Suppressor macrophage treated with lipopolysaccharide for 4 hours (primary cell): ENCODE results near the gene HNRNPDL.
"Not testable (repeated sequence)": the region's sequence is repeated elsewhere in the genome, so short reads cannot be mapped to it uniquely, and the experiment has no call there.

ENCODE experiments used
- DNase-seq: peaks from one replicate; pipeline ENCODE4 v3.0.0-alpha.2; 2020

Gene HNRNPDL

DNA sequence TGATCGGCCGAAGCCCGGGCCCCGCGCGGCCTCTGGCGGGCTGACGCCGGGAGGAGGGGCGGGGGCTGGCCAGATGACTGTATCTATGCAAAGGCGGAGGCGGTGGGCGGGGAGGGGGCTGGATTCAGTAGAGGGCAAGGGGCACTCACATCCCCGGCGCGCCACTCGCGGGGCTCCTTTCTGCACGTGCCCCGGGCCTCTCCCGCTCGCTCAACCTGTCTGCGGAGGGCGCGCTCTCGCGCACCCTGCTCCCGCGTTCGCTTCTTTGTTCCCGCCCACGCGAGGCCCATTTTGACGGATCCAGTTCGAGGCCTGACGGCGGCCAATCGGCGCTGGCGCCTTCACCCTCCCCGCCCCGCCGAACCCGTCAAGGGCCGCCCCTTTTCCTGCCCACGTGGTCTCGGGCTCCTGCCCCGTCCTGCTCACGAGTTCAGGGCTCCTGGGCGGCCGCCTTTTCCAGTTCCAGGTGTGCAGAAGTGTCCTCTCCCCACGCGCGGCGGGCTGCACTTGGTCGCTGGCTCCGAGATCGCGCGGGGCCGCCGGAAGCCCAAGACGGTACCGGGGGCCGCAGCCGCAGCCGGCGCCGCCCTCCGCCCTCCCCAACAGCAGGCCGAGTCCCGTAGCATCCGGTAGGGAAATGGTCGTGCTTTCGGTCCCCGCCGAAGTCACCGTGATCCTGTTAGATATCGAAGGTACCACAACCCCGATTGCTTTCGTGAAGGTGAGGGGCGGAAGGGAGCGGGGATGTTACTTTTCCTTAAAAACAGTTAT is at the start of gene HNRNPDL, which contains the start of gene ENOPH1:
Gene HNRNPDL, minus strand, starts transcription at position 270 of the 771 bp plus-strand sequence. CDS start 772 bp downstream, outside the sequence.
Gene ENOPH1, plus strand, starts transcription at position 398 of the 771 bp plus-strand sequence. Its CDS starts 240 bp downstream, at position 638.
- DNase-seq: peak; percentile 99

DNA sequence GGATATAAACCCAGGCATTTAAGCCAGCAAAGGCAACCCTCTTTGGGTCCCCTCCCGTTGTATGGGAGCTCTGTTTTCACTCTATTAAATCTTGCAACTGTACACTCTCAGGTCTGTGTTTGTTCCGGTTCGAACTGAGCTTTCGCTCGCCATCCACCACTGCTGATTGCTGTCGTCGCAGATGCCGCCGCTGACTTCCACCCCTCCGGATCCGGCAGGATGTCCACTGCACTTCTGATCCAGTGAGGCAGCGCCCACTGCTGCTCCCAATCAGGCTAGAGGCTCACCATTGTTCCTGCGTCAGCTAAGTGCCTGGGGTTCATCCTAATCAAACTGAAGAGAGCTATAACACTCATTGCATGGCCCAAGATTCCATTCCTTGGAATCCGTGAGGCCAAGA is 49.3 kb upstream of the HNRNPDL start:
- no peak for DNase-seq

DNA sequence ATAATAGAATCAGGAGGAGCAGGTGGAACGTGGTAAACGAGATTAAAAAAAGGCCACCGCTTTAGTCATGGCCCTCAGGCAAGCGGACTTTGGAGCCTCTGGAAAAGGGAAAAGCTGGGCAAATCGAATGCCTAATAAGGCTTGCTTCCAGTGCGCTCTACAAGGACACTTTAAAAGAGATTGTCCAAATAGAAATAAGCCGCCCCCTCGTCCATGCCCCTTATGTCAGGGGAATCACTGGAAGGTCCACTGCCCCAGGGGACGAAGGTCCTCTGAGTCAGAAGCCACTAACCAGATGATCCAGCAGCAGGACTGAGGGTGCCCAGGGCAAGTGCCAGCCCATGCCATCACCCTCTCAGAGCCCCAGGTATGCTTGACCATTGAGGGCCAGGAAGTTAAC is 47.2 kb upstream of the HNRNPDL start:
- not testable (repeated sequence) for DNase-seq

DNA sequence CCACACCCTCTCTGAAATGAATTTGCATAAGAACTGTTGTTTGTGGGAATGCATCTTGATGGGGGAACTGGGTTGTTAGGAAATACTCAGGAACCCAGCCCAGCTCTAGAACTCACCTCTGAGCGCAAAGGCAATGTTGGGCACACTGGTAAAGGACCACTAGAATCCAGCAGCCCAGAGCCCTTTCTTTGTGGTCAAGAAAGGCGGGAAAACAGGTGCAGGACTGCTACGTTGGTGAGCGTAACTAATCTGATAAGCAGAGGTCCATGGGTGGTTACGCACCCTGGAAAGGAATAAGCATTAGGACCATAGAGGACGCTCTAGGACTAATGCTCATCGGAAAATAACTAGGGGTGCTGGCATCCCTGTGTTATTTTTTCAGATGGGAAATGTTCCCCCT is 45.7 kb upstream of the HNRNPDL start:
- not testable (repeated sequence) for DNase-seq

DNA sequence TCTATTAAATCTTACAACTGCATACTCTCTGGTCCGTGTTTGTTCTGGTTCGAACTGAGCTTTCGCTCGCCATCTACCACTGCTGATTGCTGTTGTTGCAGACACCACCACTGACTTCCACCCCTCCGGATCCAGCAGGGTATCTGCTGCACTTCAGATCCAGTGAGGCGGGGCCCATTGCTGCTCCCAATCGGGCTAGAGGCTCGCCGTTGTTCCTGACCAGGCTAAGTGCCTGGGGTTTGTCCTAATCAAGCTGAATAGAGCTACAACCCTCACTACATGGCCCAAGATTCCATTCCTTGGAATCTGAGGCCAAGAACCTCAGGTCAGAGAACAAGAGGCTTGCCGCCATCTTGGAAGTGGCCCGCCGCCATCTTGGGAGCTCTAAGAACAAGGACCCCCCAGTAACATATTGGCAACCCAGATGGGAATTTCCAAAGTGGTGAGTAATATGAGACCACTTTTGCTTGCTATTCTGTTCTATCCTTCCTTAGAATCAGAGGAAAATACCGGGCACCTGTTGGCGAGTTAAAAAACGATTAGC is 43.4 kb upstream of the HNRNPDL start:
- no peak for DNase-seq

DNA sequence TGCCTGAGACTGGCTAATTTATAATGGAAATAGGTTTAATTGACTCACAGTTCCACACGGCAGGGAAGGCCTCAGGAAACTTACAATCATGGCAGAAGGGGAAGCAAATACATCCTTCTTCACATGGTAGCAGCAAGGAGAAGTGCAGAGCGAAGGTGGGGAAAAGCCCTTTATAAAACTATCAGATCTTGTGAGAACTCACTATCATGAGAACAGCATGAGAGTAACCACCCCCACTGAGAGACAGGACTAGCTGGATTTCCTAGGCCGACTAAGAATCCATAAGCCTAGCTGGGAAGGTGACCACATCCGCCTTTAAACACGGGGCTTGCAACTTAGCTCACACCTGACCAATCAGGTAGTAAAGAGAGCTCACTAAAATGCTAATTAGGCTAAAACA is 42.8 kb upstream of the HNRNPDL start:
- not testable (repeated sequence) for DNase-seq

DNA sequence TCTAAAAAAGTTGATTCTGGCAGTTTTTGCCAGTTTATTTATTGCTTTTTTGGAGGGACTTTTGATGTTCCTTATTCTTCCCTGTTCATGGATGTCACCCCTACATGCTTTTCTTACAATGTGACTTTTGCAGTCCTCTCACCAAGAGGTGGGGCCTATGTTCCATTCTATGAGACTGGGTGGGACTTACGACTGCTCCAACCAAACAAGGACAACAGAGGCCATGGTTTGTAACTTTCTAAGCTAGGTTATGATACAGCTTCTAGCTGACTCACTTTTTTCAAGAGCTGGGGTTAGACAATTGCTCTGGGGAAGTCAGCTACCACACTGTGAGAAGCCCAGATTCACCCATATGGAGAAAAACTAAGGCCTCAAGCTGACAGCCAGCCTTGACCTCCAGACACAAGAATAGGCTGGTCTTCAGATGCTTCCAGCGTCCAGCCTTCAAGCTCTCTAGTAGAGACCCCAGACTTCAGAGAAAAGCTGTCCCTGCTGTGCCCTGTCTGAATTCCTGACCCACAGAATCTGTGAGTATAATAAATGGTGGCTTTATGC is 39.6 kb upstream of the HNRNPDL start:
- peak; percentile 3 for DNase-seq

DNA sequence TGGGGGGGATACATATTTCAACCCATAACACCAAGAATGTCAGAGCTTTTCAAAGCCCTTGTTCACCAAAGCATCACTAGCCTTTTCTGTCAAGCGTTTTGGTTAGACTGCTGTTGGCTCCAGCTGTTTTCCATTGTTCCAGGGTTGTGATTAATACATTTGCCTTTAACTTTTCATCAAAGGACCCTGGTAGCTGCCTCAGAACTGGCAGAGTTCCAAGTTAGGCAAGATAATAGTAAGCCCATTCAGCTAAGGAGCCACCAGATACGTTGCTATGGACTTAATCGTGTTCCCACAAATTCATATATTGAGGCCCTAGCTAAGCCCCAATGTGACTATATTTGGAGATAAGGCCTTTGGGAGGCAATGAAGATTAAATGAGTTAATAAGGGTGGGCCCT is 37.2 kb upstream of the HNRNPDL start:
- DNase-seq: no peak

DNA sequence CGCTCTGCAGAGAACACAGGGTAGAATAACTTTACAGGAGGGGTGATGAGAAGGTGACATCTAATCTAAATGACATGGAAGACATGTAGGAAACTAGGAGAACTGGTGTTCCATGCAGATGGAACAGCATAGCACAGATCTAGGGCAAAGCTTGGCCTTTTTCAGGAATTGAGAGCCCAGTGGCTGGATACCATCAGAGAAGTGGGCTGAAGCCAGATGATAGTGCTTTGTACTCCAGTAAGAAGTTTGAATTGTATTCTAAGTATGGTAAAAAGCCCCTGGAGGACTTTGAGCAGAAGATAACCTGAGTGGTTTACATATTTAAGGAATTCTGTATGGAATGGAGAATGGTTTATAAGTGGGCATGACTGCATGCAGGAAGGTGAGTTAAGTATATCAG is 33.0 kb upstream of the HNRNPDL start:
- no peak for DNase-seq

DNA sequence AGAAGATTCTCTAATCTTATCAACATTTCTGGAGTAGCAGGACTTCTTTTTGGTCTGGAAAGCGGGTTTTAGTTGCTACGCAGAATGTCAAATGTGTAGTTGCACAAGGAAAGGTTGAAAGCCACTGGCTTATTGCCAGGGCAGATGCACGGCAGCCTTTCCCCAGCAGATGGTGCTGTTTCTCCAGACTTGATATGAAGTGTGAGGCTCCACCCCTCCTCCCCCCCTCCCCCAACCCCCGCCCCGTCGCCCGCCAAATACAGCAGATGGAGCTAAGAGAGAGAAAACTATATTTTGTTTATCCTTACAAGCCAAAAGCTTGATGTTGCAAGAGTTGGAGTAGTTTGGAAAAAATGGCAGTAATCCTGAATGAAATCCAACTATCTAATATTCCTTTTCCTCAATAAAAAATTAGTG is 32.2 kb upstream of the HNRNPDL start:
- peak; percentile 90 for DNase-seq

DNA sequence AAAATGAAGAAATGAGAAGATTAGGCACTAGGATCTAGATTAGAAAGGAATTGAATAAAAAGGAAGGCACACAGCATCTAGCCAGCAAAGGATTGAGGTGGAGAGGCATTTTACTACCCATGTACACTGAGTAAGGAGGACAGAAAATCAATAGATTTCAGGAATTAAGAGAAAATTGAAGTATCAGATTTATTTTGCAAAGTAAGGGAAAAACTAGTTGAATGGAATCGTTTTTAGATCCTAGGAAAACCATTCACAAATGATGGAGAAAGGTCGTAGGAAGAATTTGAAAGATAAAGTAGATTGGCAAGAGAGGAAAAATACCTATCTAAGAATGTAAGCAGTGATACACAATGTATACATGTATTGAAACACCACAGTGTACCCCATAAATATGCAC is 31.4 kb upstream of the HNRNPDL start:
- DNase-seq: no peak

DNA sequence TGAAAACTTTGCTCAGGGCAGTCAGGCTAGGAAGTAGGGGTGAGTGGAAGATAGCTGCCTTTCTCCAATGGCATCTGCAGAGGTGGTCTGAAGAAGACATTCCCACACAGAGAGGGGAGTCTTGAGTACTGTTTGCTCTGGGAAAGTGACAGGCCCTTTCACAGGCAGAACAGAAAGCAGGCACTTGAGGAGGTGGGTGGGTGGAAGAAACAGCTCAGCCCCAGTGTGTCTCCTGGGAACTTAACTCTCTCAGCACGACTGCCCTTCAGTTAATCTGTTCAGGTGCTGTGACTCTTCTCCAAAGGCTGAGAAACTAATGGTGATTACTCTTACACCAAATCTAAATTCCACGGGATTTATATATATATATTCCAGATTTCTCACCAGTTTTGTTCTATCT is 28.5 kb upstream of the HNRNPDL start:
- DNase-seq: no peak

DNA sequence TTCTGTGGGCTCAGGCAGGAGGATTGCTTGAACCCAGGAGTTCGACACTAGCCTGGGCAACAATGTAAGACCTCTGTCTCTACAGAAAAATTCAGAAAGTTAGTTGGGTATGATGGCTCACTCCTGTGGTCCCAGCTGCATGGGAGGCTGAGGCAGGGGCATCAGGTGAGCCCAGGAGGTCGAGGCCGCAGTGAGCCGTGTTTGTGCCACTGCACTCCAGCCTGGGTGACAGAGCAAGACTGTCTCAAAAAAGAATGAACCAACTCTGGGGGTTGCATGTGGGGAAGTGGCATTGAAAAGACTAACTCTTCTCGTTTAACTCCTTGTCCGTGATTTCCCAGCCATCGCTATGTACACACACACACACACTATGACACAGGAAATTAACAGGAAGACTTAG is 27.0 kb upstream of the HNRNPDL start:
- DNase-seq: no peak

DNA sequence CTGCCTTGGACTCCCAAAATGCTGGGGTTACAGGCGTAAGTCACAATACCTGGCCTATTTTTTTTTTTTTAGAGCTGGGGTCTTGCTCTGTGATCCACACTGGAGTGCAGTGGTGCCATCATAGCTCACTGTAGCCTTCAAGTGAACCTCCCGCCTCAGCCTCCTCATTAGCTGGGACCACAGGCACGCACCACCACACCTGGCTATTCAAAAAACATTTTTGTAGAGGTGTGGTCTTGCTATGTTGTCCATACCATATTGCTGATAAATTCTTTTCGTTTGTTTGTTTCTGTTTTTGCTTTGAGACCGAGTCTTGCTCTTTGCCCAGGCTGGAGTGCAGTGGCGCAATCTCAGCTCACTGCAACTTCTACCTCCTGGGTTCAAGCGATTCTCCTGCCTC is 21.8 kb upstream of the HNRNPDL start:
- no peak for DNase-seq

DNA sequence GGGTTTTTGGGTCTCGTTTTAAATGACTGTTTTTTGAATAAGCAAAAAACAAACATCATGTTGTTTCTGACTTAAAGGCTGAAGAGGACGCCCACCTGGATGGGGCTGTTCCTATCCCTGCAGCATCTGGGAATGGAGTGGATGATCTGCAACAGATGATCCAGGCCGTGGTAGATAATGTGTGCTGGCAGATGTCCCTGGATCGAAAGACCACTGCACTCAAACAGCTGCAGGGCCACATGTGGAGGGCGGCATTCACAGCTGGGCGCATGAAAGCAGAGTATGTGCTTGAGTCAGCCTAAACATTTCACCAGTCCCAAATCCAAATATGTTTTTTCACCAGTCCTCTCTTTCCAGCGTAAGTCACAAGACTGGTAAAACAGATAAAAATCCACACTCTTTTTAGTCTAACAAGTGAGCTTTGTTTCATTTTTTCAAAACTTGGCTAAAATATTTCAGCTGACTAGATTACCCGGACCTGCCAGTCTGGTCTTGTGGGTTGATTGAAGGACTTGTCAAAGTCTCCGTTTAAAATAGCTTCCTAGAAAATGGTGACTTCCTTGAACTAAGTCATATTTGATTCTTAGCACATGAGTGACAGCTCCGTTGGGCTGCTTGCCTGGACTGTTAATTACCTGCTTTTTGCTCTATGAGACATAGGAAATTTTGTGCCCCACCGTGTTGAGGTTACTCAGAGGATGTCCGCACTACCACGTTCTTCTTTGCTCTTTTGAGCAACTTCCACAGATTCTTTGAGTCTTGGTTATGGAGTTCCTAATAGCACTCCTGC is 20.9 kb upstream of the HNRNPDL start:
- no peak for DNase-seq

DNA sequence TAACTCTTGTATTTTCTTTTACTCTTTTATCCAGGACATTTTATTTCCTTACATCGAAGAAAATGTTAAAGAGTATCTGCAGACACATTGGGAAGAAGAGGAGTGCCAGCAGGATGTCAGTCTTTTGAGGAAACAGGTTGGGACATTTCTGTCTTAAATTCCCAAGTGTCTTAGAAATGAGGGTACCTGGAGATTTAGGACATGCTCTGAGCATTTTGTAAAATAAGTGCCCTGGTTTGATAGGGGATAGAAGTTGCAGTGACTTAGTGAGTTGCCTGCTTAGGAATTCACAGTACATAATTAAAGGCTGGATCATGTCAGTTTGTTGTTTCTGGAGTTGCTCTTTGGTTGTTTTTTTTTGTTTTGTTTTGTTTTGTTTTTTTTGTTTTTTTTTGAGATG is 17.6 kb upstream of the HNRNPDL start:
- DNase-seq: no peak

DNA sequence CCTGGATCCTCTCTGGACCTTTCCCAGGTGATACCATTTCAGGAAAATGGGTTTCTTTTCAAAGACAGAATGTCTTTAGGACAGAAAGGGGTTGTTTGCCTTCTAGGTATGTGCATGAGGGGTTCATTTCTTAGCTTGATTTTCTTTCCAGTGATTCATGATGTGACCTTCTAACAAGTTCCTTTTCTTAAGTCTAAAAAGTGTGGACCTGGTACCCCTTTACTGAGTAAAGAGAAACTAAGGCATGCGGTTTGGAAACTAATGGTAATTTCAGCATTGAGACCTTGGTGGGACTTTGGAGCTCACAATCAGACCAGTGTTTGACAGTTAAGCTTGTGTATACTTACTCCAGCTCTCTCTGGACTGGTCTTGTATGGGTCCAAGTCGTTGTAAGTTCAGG is 8.8 kb upstream of the HNRNPDL start:
- no peak for DNase-seq

DNA sequence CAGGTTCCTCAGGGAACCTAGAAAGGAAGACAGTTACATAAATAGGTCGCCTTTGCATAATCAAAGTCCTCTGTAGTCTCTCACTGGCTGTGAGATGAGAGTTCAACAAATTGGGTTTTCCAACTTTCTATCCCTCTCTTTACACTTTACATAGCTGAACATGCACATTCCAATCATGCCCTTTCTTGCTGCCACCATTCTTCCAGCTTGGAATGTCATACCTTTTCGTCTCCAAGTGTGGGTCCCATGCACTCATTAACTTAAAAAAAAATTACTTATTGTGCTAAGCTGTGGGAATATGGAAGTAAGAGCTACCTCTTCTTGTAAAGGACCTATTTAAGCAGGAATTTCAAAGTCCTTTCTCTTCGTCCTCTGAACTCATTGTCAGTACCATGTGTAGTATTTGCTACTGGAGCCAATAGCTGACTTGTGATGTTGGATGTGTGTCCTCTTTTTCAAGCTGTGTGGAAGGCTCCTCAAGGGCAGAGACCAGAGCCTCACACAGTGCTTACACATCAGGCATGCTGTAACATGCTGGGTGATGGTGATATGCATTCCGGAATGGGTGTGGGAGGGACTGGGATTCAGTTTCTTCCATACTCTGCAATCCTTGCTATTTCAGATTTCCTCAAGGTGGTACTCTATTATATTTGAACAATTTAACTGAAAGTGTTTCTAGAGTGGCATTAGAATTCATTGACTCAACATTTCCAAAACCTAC is 7.2 kb upstream of the HNRNPDL start:
- DNase-seq: no peak

DNA sequence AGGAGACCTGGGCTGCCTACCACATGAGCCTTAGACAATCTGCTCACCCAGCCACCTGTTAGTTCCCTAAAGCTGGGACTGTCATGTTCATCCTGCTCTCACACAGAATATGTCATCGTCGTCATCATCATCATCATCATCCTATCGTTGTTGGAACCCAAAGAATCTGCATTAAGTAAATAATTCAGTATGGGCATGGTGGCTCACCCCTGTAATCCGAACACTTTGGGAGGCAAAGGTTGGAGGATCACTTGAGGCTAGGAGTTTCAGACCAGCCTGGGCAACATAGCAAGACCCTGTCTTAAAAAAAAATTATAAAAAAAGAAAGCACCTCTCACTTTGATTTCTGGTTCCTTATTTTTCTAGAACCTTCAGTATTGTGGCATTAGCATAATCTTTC is 6.5 kb upstream of the HNRNPDL start:
- no peak for DNase-seq

DNA sequence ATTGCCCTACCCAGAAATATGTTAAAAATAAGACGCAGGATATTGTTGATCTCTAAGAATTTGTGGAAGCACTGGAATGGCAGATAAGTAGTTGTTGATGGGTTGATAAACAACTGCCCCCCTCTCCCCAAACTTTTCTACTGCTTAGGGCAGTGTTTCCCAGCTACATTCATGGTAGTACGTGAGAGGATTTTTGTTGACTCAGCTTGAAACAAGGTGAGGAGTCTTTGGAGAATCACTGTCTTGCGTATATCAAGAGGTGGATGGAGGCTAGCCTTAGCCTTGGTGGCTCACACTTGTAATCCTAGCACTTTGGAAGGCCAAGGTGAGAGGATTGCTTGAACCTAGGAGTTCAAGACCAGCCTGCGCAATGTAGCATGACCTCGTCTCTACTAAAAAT is 5.9 kb upstream of the HNRNPDL start:
- no peak for DNase-seq

DNA sequence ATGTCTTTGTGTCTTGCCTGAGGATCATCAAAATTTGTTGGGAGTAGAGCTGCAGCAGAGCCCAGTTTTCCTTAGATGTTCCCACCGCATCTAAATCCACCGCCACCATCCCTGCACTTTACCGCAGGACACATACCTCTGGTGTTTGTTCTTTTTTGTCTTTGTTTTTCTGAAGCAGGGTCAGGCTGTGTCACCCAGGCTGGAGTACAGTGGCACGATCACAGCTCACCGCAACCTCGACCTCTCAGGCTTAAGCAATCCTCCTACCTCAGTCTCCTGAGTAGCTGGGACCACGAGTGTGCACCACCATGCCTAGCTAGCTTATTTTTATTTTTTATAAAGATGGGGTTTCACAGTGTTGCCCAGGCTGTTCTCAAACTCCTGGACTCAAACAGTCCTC is 4.7 kb upstream of the HNRNPDL start:
- DNase-seq: no peak

DNA sequence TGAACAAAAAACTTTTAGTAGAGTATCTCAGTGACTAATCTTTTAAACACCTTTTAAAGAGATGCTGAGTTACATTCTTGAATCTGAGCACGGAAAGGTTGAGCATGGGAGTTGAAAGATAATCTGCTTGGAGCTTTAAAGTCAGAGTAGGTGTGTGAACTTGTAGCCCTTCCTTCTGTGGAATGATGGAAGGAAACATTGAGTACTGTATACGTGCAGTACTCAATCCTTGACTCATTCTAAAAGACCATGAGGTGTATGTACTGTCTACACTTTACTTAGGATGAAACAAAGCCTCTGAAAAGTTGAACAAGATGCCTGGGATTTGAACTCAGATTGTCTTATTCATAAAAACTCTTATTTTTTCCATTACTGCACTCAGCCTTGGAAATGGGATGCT is 3.5 kb upstream of the HNRNPDL start:
- no peak for DNase-seq

DNA sequence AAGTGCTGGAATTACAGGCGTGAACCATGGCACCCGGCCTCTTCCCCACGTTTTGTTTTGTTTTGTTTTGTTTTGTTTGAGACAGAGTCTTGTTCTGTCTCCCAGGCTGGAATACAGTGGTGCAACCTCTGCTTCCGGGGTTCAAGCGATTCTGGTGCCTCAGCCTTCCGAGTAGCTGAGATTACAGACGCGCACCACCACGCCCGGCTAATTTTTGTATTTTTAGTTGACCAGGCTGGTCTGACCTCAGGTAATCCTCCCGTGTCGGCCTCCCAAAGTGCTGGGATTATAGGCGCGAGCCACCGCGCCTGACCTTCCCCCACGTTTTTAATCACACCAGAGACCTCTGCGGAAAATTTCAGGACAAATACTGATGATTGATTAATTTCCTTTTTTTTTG is 2.3 kb upstream of the HNRNPDL start:
- no peak for DNase-seq
